ENCODE measurements around the gene KIAA0232. TPM values are rescaled to one million over a fixed set of nuclear protein-coding genes. Genes with fewer than 3 reads are reported as not detected.
A peak's percentile ranks its signal among the peaks of the same experiment; 100 is the strongest.

KIAA0232 gene
- total RNA-seq, 1 donor from 2014 or later = 15.9 TPM

GRCh38 chr4:6767748-6768538, 14.6 kb upstream of the KIAA0232 start:
- intact Hi-C loops (cut with DNase I) = no loop called here
- Histone ChIP-seq H3K4me1 (peaks cover 9 to 39% of the 10 kb centered on the region in 2 donors), H3K27me3 (no peaks in the 10 kb centered on the region), H3K4me3 (no peak overlapping the region), H3K27ac (peak overlapping the region; percentile 60 to 64), H3K9me3 (no peaks in the 10 kb centered on the region), H3K36me3 (no peaks in the 10 kb centered on the region)
- no peak for DNase-seq (ENCODE audit: low spot score in 2 of 2)
- TF ChIP-seq, protein P1, sequence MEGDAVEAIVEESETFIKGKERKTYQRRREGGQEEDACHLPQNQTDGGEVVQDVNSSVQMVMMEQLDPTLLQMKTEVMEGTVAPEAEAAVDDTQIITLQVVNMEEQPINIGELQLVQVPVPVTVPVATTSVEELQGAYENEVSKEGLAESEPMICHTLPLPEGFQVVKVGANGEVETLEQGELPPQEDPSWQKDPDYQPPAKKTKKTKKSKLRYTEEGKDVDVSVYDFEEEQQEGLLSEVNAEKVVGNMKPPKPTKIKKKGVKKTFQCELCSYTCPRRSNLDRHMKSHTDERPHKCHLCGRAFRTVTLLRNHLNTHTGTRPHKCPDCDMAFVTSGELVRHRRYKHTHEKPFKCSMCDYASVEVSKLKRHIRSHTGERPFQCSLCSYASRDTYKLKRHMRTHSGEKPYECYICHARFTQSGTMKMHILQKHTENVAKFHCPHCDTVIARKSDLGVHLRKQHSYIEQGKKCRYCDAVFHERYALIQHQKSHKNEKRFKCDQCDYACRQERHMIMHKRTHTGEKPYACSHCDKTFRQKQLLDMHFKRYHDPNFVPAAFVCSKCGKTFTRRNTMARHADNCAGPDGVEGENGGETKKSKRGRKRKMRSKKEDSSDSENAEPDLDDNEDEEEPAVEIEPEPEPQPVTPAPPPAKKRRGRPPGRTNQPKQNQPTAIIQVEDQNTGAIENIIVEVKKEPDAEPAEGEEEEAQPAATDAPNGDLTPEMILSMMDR (IDR thresholded peaks at IDR 0.05) = no peak

- peak overlapping the region; percentile 60 to 64 for H3K27ac ChIP-seq
- no peaks in the 10 kb centered on the region for H3K9me3 ChIP-seq
- H3K27me3 ChIP-seq = no peaks in the 10 kb centered on the region
- H3K36me3 ChIP-seq = no peaks in the 10 kb centered on the region
- peaks cover 9 to 41% of the 10 kb centered on the region in 2 donors for H3K4me1 ChIP-seq
- TF ChIP-seq, protein P1 (IDR thresholded peaks at IDR 0.05) = no peak
- H3K4me3 ChIP-seq = no peak overlapping the region
- intact Hi-C loops (cut with DNase I) = no loop called here
- DNase-seq (ENCODE audit: low spot score in 2 of 2) = peak; percentile 34 to 82
Observed at GRCh38 chr4:6768539-6768905, 14.0 kb upstream of the KIAA0232 start.

DNA sequence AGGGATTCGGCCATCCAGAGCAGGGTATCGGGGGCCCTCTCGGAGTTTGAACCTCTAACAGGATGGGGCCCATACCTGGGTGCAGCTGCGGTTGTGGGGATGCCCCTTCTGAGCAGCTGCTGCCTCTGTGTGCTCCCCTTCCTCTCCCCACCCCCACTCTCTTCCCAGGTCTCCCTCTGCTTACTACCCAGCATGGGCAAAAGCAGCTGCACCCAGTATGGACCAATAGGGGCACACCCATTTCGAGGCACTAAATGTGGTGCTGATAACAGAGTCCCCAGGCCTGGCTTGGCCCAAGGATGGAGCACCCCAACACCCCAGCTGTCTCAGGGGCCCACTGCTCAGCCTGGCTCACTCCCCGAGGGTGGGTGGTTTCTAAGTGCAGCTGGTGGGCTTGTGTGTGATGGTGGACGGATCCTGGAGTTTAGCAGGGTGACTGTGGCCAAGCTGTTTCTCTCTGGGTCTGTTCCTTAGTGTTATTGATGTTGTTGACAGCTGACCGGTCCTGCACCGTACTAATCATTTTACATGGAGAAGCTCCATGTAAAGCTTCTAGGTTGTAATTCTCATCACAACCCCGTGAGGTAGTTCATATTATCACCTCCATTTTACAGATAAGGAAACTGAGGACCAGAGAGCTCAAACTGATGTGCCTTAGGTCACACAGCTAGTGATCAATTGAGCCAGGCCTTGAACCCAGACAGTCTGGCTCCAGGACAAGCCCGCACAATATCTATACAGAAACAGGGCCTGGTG, 13.1 kb upstream of the KIAA0232 start:
- intact Hi-C loops (cut with DNase I) = no loop called here
- no peak for DNase-seq (ENCODE audit: low spot score in 2 of 2)
- H3K9me3 ChIP-seq = no peaks in the 10 kb centered on the region
- H3K4me3 ChIP-seq = no peak overlapping the region
- H3K36me3 ChIP-seq = no peaks in the 10 kb centered on the region
- H3K27ac ChIP-seq = no peak overlapping the region
- H3K4me1 ChIP-seq = peaks cover 9 to 41% of the 10 kb centered on the region in 2 donors
- no peaks in the 10 kb centered on the region for H3K27me3 ChIP-seq
- TF ChIP-seq, protein P1 (IDR thresholded peaks at IDR 0.05) = no peak

DNA sequence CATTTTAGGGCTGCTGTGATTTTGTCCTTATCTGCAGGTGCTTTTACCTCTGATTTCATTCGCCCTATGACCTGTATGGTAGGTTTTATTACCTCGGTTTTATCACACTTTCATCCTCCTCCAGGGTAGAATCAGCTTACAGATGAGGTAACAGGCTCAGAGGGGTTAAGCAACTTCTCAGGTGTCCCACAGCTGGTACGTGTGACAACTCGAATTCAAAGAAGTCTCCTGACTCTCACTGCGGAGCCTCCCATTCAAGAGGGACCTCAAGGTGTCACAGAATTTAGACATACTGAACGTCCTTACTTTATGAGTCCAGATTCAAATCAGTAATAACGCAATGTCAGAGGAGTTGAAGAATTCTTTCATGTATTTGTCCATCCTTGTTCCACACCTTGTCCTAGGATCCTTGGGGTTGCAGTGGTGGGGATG, 12.5 kb upstream of the KIAA0232 start:
- no peaks in the 10 kb centered on the region for H3K36me3 ChIP-seq
- no peak for DNase-seq (ENCODE audit: low spot score in 2 of 2)
- H3K9me3 ChIP-seq = no peaks in the 10 kb centered on the region
- H3K4me1 ChIP-seq = peaks cover 9 to 41% of the 10 kb centered on the region in 2 donors
- H3K27ac ChIP-seq = peak overlapping the region; percentile 83 to 90
- TF ChIP-seq, protein P1 (IDR thresholded peaks at IDR 0.05) = no peak
- intact Hi-C loops (cut with DNase I) = loop anchor here (2.0 to 5.0 kb wide), 2 partner anchors 49 to 498 kb away; no protein-coding TSS in a partner anchor
- H3K4me3 ChIP-seq = no peak overlapping the region
- no peaks in the 10 kb centered on the region for H3K27me3 ChIP-seq

GRCh38 chr4:6770581-6771228, 11.8 kb upstream of the KIAA0232 start:
- intact Hi-C loops (cut with DNase I) = loop anchor here (1.0 to 5.0 kb wide), 3 partner anchors 12 to 498 kb away; partner anchors contain the start of gene KIAA0232
- no peak overlapping the region for H3K4me3 ChIP-seq
- no peak for DNase-seq (ENCODE audit: low spot score in 2 of 2)
- H3K4me1 ChIP-seq = peaks cover 9 to 41% of the 10 kb centered on the region in 2 donors
- H3K9me3 ChIP-seq = no peaks in the 10 kb centered on the region
- H3K36me3 ChIP-seq = no peaks in the 10 kb centered on the region
- H3K27ac ChIP-seq = peak overlapping the region; percentile 83 to 90
- TF ChIP-seq, protein P1 (IDR thresholded peaks at IDR 0.05) = no peak
- H3K27me3 ChIP-seq = no peaks in the 10 kb centered on the region
